NCI-H128 (cell line): ENCODE data around the gene KRT15.

Source experiments
- DNase-seq: peaks from one replicate; lab custom pipeline; 2025; ENCODE audit not compliant: unreplicated experiment; lab: John Stamatoyannopoulos, UW

Gene KRT15

DNA sequence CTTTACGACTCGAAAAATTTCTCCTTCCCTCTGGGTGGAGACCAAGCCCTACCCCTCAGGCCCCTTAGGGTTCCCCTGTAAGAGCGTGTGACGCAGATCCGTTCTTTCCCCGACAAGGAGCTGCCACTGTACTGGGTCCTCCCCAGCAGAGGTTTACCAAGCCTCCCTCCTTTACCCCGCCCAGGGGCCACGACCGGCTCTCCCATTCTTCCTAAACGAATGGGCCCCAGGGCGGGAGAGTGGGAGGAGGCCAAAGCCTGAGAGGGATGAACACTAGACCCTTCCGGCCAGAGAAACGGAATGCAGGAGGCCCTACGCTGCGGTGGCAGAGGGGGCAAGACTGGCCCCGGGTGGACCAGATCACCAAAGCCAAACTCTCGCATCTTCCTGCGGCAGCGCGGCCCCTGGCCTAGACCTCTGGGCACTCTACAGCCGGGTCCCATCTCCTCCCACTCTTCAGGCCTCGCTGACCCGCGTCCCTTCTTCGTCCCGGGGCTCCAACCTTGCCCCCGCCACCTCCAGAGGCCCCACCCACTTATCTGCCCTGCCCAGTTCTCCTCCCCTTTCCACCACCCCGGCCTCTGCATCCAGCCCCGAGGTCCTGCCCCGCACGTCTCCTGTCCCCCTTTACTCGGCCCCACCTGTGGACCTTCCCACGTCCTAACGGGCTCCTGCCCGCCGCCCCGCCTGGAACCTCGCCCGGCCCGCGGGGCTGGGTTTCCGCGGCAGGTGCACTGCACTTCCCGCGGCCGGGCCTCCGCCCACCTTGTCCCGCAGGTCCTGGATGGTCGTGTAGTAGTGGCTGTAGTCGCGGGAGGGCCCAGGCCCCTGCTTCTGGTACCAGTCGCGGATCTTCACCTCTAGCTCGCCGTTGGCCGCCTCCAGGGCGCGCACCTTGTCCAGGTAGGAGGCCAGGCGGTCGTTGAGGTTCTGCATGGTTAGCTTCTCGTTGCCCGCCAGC is 8.7 kb upstream of the KRT15 start:
- no peak for DNase-seq

DNA sequence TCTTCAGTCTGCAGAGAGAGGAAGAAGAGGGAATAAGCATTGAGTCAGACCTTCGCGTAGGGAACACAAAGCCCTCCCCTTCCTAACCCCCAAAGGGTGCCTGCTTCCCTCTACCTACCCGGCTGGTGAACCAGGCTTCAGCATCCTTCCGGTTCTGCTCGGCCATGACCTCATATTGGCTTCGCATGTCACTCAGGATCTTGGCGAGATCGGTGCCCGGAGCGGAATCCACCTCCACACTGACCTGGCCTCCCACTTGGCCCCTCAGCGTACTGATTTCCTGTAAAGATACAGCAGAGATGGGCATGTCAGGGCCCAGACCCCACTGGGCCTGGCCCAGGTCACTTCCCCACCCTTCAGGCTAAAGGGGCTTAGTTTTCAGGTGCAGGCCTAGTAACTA is 5.6 kb upstream of the KRT15 start:
- no peak for DNase-seq

DNA sequence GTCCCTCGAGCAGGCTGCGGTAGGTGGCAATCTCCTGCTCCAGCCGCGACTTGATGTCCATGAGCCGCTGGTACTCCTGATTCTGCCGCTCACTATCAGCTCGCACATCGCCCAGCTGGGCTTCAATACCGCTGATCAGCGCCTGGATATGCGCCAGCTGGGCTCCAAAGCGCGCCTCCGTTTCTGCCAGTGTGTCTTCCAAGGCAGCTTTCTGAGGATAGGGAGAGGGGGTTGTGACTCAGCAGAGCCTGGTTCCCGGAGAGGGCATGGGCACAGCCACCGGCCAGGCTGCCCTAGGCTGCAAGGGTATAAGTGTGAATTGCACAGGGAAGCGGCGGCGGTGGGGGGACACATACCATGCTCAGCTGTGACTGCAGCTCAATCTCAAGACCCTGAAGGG is 5.1 kb upstream of the KRT15 start:
- DNase-seq, result no peak

DNA sequence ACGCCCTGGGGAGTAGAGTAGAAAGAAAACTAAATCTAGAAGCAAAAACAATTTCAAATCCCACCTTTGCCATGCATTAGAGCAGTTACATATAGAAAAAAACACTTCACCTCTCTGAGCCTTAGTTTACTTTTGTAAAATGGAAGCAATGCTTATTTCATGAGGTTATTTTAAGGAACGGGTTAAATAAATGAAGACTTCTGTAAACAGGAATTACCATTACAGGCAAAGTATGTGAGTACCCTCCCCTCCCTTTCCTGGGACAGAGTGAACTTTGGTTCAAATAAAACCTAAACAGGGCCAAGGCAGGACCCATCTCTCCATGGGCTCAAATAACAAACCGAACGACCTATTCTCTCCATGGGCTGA is 4.5 kb upstream of the KRT15 start:
- no peak for DNase-seq

DNA sequence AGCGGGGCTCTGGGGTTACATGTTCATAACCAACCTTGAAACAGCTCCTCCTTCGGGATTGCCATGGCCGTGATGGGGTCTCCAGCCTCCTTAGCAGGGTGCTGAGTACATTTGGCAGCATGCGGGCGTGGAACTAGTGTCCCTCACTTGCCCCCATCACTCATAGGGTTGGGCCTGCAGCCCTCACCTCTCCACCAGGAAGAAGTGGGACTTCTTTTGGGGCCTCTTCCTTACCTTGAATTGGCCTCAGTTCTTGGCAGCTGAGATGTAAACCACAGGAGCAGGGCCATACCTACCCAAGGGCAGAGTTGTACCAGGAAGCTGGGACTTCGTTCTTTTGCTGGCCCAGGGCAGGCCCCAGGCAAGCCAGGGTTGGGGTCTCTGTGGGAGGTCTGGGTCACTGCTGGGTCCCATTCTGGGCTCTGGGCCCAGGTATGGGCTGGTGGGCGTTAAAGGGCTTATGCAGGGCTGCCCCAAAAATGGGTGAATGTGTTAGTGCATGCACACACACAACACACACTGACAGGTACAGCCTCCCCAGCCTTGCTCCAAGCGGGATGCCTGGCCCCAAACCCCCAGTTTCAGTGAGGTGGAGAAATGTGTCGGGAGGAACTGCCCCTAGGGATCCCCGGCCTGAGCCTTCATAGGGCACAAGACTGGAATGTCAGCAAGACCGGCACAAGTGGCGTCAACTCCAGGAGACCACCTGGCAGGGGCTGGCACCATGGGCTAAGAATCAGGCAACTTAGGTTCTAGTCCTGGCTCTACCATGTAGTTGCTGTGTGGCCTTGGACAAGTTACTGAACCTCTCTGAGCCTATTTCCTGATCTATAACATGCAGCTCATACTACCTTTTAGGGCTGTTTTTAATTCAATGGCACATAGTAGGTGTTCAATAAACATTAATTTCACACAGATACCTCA is 3.9 kb upstream of the KRT15 start:
- DNase-seq, result no peak

DNA sequence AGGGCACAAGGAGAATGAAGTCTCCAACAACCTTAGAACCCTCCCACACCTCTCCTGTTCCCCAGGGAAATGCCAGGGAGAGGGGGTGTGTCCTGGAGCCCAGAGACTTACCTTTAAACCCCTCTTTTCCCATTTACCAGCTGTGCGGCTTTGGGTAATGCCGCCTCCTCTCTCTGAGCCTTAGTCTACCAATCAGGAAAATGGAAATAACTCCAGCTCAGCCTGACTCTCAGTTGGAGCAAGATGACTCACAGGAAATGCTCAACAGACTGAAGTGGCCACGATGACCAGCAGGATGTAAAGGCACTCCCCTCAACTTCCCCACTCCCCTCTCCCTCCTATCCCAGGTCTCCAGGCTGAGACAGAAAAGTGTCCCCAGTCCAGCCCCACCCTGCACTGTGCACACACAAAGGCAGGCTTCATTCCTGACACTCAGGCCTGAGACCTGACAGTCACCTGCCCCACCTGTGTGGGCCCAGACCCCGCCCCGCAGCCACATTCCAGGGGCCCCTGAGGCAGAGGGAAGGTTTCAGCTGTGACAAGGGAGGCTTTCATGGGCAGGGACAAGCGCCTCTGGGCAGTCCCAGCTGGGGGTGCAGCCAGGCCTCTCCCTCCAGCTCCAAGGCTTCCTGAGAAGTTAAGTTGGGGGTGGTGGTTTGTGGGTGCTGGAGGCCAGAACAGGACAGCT is 3.0 kb upstream of the KRT15 start:
- no peak for DNase-seq

DNA sequence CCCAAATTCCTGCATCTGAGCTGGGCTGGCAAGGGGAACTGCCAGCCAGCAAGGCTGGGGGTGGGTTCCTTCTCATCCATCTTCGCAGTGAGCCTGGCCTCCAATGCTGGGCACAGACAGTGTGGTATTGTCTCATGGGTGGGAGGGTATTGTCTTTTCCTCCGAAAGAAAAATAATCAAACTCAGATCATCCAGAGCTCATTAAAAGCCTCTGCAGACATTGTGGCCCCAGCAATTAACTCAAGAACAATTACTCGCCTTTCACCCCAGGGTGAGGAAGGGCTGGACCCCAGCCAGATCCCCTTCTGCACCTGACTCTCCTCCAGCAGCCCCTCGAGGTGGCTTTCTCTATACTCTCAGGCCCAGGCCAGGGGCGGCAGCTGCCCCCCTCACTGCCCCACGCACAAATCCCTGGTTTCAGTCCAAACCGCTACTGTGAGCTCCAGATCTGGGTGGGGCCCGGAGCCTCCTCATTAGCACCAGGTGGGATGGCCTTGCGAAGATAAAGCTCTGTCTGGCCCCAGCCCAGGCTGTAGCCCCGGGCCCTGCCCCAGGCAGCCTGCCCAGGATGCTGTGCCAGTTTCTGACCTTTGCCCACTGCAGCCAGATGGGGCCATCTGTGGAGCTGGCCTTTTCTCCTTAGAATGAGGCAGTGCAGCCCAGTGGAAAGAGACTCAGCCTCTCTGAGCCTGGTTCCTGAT is 2.3 kb upstream of the KRT15 start:
- no peak for DNase-seq

DNA sequence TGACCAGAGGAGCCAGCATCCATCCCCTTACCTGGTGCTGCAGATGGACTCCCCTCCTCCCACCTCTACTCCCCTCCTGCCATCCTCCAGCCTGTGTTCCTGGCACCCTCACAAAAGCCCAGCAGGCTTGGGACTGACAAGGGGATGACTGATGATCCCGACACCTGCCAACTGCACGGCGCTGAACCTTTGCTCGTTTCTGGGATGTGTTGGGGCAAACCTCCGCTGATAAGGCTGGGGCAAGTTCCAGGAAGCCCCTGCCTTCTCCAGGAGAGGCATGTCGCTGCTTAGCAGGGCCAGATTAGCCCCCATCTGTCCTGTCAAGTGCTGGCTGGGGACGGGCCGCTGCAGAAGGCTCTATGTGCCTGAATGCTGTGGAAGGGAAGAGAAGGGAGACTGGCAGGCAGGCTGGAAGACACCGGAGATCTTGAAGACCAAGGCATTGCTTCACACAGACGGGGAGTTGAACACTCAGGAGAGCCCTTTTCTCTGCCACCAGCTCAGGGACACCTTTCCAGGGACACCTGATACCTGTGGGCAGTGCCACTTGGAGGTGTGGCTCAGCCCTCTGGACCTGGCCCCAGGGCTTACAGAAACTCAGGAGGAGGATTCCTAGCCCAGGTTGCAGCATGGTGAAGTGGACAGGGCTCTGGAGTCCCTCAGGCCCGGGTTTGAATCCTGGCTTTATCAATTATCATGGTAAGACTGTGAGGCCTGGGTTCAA is 973 bp upstream of the KRT15 start:
- peak; percentile 24 for DNase-seq

DNA sequence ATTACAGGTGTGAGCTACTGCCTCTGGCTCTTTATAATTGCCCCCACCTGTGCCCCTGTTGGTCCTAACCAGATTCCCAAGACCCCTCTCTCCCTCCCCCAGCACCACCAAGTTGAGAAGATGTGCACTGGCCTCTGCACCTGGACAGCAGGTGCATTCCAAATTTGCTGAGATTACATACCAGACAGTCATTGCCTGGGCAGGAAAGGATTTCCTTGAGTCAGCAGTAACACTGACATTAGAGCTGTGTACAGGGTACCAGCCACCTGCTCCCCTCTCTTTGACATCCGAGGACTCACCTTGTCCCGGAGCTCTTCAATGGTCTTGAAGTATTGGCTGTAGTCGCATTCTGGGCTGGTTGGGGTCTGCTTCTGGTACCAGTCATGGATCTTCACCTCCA is 659 bp downstream of the KRT15 start:
- no peak for DNase-seq

DNA sequence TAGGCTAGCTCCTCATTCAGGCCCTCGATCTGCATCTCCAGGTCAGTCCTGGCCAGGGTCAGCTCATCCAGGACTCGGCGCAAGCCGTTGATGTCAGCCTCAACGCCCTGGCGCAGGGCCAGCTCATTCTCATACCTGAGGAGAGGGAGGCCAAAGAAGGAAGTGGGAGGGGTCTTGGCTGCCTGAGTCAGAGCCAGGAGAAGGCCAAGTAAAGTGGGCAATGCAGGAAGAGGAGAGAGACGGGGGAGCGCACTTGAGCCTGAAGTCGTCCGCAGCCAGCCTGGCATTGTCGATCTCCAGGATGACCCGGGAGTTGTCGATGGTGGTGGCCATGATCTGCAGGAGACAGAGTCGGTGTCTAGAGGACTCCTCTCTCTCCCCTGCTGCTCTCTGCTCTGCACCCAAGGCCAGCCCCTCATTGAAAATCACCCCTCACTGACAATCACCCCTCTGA is 1.8 kb downstream of the KRT15 start:
- DNase-seq, result no peak

DNA sequence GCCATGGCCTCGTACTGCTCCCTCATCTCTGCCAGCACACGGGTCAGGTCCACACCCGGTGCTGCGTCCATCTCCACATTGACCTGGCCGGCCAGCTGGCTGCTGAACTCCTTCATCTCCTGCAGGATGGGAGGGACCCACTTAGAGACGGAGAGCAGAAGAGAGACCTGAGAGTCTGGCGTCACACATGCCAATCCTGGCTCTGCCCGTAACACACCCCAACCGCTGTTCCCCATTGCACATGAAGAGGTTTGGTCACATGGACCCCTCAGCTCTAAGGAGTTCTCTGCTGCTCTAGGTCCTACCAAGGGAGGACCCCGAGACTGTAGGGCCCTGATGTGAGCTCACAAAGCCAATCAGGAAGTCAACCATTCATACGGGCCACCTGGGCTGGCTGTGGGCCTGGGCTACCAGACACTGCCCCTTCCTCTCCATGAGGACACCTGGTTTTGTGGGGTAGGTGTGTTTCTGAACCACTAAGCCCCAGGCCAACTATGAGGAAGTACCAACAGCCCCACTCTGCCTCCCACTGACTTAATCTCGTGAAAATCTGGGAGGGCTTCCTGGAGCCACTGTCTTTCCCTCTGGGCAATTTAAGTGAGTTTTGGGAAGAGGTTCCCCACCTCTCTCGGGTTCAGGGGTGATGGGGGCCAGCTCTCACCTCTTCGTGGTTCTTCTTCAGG is 2.4 kb downstream of the KRT15 start:
- no peak for DNase-seq

DNA sequence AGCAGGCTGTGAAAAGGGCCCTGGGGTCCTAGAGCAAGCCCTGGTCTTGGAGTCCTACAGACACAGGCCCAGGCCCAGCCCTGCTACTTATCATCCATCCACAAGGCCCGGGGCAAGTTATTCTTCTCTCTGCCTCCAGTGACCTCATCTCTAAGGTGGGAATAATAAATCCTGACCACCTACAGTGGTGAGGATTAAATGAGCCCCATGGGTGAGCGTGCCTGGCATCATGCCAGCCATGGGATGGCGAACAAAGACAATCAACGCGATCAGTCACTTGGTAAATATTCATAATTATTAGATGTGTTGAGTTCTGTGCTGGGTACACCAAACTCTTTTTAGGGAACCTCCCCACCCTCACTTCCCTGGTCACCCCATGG is 5.5 kb downstream of the KRT15 start:
- DNase-seq, result no peak

DNA sequence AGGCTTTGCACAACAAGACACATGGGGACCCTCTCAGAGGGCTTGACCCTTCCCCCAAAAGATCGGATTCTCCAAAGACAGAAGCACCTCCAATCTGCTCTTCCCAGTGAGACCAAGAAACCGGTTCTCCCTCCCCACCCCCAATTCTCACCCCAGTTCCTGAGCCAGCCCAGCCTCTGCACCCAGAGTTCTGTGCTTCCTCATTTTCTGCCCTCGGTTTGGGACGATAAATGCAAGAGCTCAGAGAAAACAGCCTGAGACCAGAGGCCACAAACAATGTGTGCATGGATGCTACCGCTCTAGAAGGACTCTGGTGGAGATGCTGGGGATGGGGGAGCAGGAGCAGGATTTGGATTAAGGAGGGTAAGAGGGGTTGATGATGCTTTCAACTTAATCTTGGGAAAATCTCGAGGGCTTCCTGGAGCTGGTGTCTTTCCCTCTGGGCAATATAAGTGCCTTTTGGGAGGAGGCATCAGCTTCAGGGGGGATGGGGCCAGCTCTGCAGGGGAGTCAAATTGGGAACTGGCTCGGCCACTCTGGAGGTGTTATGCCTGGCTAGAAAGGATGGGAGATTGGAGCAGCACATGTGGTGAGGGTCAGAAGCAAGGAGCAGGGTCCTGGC is 6.0 kb downstream of the KRT15 start:
- no peak for DNase-seq

DNA sequence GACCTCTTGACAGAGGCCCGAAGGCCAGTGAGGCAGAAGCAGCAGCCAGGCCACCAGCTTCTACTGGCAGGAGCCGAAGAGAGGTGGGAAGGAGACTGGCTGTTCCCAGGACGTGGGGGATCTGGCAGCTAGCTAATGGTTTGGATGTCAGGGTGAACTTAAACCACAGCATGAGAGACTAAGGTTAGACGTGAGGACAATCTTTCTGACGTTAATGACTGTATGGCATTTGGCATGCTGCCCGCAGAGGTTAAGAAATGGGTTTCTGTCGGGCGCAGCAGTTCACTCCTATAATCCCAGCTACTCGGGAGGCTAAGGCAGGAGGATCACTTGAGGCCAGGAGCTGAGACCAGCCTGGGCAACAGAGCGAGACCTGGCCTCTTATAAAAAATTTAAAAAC is 7.0 kb downstream of the KRT15 start:
- no peak for DNase-seq

DNA sequence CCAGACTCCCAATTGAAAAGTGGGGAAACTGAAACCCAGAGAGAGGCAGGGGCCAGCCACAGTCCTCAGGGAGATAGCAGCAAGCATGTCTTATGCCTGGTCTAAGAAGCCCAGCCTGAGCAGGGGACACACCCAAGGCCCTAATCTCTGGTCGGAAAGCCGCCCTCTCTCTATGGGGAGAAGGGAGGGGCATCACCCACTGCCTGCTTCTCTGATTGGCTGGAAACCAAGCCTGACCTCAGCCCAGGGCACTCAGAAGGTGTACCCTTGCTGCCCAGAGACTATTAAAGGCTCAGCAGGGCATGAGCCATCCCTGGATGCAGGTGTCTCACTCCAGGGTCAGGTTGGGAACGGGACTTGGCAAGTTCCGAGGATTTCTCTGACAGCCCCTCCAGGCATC is 7.6 kb downstream of the KRT15 start:
- DNase-seq, result no peak

DNA sequence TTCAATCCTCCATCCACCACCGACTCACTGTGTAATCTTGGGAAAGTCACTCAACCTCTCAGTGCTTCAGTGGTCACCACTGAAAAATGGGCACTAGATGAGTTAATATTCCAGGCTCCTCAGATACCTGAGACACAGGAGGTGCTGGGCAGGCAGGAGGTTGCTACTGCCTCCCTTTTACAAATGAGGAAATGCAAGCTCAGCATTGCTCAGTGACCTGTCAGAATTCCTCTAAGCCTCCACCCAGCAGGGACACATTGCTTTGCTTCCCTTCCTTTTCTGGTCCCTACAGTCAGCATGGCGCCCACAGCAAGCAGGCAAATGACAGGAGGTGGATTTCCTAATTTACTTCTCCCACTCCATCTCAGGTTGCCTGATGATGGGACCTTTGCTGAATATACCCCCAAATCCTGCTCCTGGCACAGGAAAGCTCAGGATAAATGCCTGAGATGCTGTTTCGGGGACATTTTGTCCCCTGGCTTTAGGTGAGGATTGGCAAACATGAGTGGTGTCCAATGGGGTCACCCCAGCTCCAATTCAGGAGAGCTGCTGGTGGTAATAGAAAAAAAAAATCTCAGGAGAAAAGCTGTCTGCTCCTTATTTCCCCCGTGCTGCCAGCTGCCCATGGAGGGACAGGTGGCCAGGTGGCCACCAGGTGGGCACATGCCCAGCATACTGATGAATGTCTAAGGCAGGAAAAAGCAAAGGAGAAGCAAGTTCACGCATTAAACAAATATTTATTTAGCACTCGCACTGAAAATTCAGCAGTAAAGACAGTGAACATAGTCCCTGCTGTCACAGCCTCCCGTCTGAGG is 8.2 kb downstream of the KRT15 start:
- DNase-seq, result no peak

DNA sequence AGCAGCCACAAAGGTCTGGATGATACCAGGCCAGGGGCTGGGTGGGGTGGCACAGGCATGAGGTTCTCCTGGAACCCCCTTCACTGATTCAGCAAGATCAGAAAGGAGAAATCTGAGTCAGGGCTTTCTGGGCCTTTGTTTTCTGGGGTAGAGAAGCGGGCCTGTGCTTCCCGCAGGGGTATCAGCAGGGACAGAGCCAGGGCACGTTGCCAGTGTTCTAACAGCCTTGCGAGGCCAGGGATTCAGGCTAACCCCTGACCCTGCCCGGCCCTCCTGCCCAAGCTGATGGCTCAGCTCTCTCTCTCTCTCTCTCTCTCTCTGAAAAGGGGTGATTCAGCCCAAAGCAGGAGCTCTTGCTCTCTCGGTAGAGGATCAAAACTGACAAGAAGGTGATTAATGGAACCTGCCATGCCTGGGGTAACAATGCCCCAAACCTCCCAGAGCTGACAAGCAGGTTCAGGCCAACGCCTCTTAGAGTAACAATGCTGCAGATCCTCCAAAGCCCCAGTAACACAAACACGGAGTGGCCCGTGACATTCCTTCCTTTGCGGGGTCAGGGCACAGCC is 11.3 kb downstream of the KRT15 start:
- DNase-seq, result no peak
